Duodenal mucosa (tissue), 2 donors: ENCODE measurements around the gene SOX6.

ENCODE experiments used
- H3K27ac ChIP-seq: one replicate; pipeline ENCODE4 v1.7.0; 2013; ENCODE audit warnings: low read depth, low read length
- H3K27me3 ChIP-seq, 2 donors: one replicate each; pipeline ENCODE4 v1.7.0; 2013; ENCODE audit warnings: low read length in 2 of 2, control low read depth in 1 of 2; ENCODE audit not compliant: insufficient read depth in 2 of 2, control insufficient read depth in 1 of 2
- H3K36me3 ChIP-seq, 2 donors: one replicate each; pipeline ENCODE4 v1.7.0; 2013; ENCODE audit warnings: low read length in 2 of 2, control low read depth in 1 of 2; ENCODE audit not compliant: insufficient read depth in 2 of 2, control insufficient read depth in 1 of 2
- H3K4me1 ChIP-seq, 2 donors: one replicate each; pipeline ENCODE4 v1.7.0; 2013; ENCODE audit warnings: low read length in 2 of 2, control low read depth in 1 of 2; ENCODE audit not compliant: insufficient read depth in 2 of 2, control insufficient read depth in 1 of 2
- H3K4me3 ChIP-seq, 2 donors: one replicate each; pipeline ENCODE4 v1.7.0; 2013; ENCODE audit warnings: low read length in 2 of 2, low read depth in 1 of 2
- H3K9ac ChIP-seq, 2 donors: one replicate each; pipeline ENCODE4 v1.7.0; 2013; ENCODE audit warnings: low read length in 2 of 2, low read depth in 1 of 2
- H3K9me3 ChIP-seq, 2 donors: one replicate each; pipeline ENCODE4 v1.7.0; 2013; ENCODE audit warnings: low read length in 2 of 2, control low read depth in 1 of 2; ENCODE audit not compliant: control insufficient read depth in 1 of 2

Gene SOX6

GRCh38 chr11:16124390-16124789 is 232.0 kb downstream of the SOX6 start:
- Histone ChIP-seq H3K9ac (no peak overlapping the region), H3K9me3 (no peaks in the 10 kb centered on the region), H3K27me3 (no peaks in the 10 kb centered on the region), H3K27ac (no peak overlapping the region), H3K4me3 (no peak overlapping the region), H3K4me1 (peaks cover 0 to 9% of the 10 kb centered on the region in 2 donors), H3K36me3 (no peaks in the 10 kb centered on the region)

- no peak overlapping the region for H3K27ac ChIP-seq
- H3K4me1 ChIP-seq, result peaks cover 0 to 9% of the 10 kb centered on the region in 2 donors
- H3K9me3 ChIP-seq, result no peaks in the 10 kb centered on the region
- no peak overlapping the region for H3K9ac ChIP-seq
- no peak overlapping the region for H3K4me3 ChIP-seq
- H3K36me3 ChIP-seq, result no peaks in the 10 kb centered on the region
- H3K27me3 ChIP-seq, result no peaks in the 10 kb centered on the region
Measured at GRCh38 chr11:16121853-16122252, 234.5 kb downstream of the SOX6 start.

GRCh38 chr11:16120008-16120407 is 236.3 kb downstream of the SOX6 start:
- Histone ChIP-seq H3K36me3 (no peaks in the 10 kb centered on the region), H3K9me3 (no peaks in the 10 kb centered on the region), H3K4me1 (peaks cover 6 to 8% of the 10 kb centered on the region in 2 donors), H3K9ac (no peak overlapping the region), H3K4me3 (no peak overlapping the region), H3K27ac (no peak overlapping the region), H3K27me3 (no peaks in the 10 kb centered on the region)

GRCh38 chr11:16117989-16118756 is 238.2 kb downstream of the SOX6 start:
- Histone ChIP-seq H3K9ac (no peak overlapping the region), H3K9me3 (no peaks in the 10 kb centered on the region), H3K27ac (no peak overlapping the region), H3K27me3 (no peaks in the 10 kb centered on the region), H3K4me3 (no peak overlapping the region), H3K4me1 (peaks cover 11 to 17% of the 10 kb centered on the region in 2 donors), H3K36me3 (no peaks in the 10 kb centered on the region)

- Histone ChIP-seq H3K27me3 (no peaks in the 10 kb centered on the region), H3K27ac (no peak overlapping the region), H3K9me3 (no peaks in the 10 kb centered on the region), H3K4me3 (no peak overlapping the region), H3K4me1 (peaks cover 11 to 17% of the 10 kb centered on the region in 2 donors), H3K9ac (no peak overlapping the region), H3K36me3 (no peaks in the 10 kb centered on the region)
Measured at GRCh38 chr11:16114978-16115871, 241.1 kb downstream of the SOX6 start.

GRCh38 chr11:16114431-16114830 is 241.9 kb downstream of the SOX6 start:
- no peak overlapping the region for H3K9ac ChIP-seq
- H3K36me3 ChIP-seq, result no peaks in the 10 kb centered on the region
- H3K4me3 ChIP-seq, result no peak overlapping the region
- H3K27me3 ChIP-seq, result no peaks in the 10 kb centered on the region
- H3K9me3 ChIP-seq, result no peaks in the 10 kb centered on the region
- H3K27ac ChIP-seq, result no peak overlapping the region
- peaks cover 11 to 17% of the 10 kb centered on the region in 2 donors for H3K4me1 ChIP-seq

- no peak overlapping the region for H3K27ac ChIP-seq
- H3K9ac ChIP-seq, result no peak overlapping the region
- no peaks in the 10 kb centered on the region for H3K36me3 ChIP-seq
- no peak overlapping the region for H3K4me3 ChIP-seq
- H3K27me3 ChIP-seq, result no peaks in the 10 kb centered on the region
- peaks cover 11 to 17% of the 10 kb centered on the region in 2 donors for H3K4me1 ChIP-seq
- no peaks in the 10 kb centered on the region for H3K9me3 ChIP-seq
Measured at GRCh38 chr11:16111690-16112089, 244.7 kb downstream of the SOX6 start.

- H3K9me3 ChIP-seq, result peaks cover under 1% of the 10 kb centered on the region in 2 donors
- no peak overlapping the region for H3K9ac ChIP-seq
- H3K4me3 ChIP-seq, result no peak overlapping the region
- no peaks in the 10 kb centered on the region for H3K27me3 ChIP-seq
- H3K4me1 ChIP-seq, result peaks cover 11 to 17% of the 10 kb centered on the region in 2 donors
- H3K36me3 ChIP-seq, result no peaks in the 10 kb centered on the region
- no peak overlapping the region for H3K27ac ChIP-seq
Measured at GRCh38 chr11:16110886-16111285, 245.5 kb downstream of the SOX6 start.

GRCh38 chr11:16099343-16099900 is 256.9 kb downstream of the SOX6 start:
- Histone ChIP-seq H3K9me3 (no peaks in the 10 kb centered on the region), H3K27ac (no peak overlapping the region), H3K4me1 (peaks cover 8 to 16% of the 10 kb centered on the region in 2 donors), H3K36me3 (no peaks in the 10 kb centered on the region), H3K27me3 (no peaks in the 10 kb centered on the region), H3K9ac (no peak overlapping the region), H3K4me3 (no peak overlapping the region)
